BJ (cell line): ENCODE results near the gene CAMP. TPM values are rescaled to one million over a fixed set of nuclear protein-coding genes. Genes with fewer than 3 reads are reported as not detected.

Experiments
- CTCF ChIA-PET: fragments of 350-600 bp; formaldehyde crosslinking; extraction: SDS; loops from one replicate; lab custom pipeline; 2021; ENCODE audit warnings: antibody characterized with exemption, inconsistent platforms; lab: Yijun Ruan, JAX
- POLR2A ChIA-PET: fragments of 300-600 bp; sonication (Branson Sonifier 250); formaldehyde crosslinking; extraction: SDS; loops from one replicate; lab custom pipeline; 2021; ENCODE audit warnings: antibody characterized with exemption; lab: Charles Lee
- DNase-seq: peaks from one replicate; pipeline ENCODE4 v3.0.0-alpha.2; 2011; ENCODE audit warnings: low read depth
- H3K27me3 ChIP-seq: 2 replicates; pipeline ENCODE4 v1.6.0; 2011; ENCODE audit warnings: low read length; ENCODE audit not compliant: control insufficient read depth, insufficient read depth
- H3K36me3 ChIP-seq: 2 replicates; pipeline ENCODE4 v1.5.1; 2011; ENCODE audit warnings: low read length; ENCODE audit not compliant: control insufficient read depth, insufficient read depth
- H3K4me3 ChIP-seq: 2 replicates; pipeline ENCODE4 v1.5.1; 2011; ENCODE audit warnings: low read depth, mild to moderate bottlenecking, control low read depth, low read length
- CTCF ChIP-seq: IDR thresholded peaks from 2 replicates; pipeline ENCODE4 v1.5.1; 2011; ENCODE audit warnings: low read depth, mild to moderate bottlenecking, control low read depth, inconsistent platforms, low read length, moderate library complexity; ENCODE audit not compliant: insufficient read depth
- polyA plus RNA-seq: library from polyadenylated mRNA; depleted of rRNA; stranded (reverse); fragments of >200 nt; gene quantifications from 2 replicates; pipeline ENCODE4 v1.2.3, GENCODE V29; 2011

Gene CAMP
- polyA plus RNA-seq, 1 experiment: not detected

DNA sequence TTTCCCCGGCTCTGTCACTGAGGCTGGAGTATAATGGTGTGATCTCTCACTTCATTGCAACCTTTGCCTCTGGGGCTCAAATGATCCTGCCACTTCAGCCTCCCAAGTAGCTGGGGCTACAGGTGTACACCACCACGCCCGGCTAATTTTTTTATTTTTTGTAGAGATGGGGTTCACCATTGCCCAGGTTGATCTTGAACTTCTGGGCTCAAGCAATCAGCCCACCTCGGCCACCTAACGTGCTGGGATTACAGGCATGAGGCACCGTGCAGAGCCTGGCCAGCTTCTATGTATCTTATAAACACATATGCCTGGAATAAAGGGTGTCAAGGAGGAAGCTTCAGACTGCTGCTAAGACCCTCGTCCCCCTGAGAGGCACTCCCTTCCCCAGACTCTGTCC, 21.8 kb downstream of the CAMP start:
- POLR2A ChIA-PET: interaction anchor here (0.6 kb wide), 1 partner anchor 45 kb away, joined by 4 read pairs; no protein-coding TSS in a partner anchor
- no peak for DNase-seq
- TF ChIP-seq CTCF: no peak
- no peaks in the 10 kb centered on the region for H3K27me3 ChIP-seq
- no peaks in the 10 kb centered on the region for H3K36me3 ChIP-seq
- no peak overlapping the region for H3K4me3 ChIP-seq
- CTCF ChIA-PET: interaction anchor here (3.1 kb wide), 1 partner anchor 191 kb away, joined by 10 read pairs; no protein-coding TSS in a partner anchor

GRCh38 chr3:48247401-48247811, 24.1 kb downstream of the CAMP start:
- ChIA-PET CTCF (interaction anchor here (0.6 to 2.0 kb wide), 3 partner anchors 12 to 189 kb away, joined by 3 to 7 read pairs (median 3); no protein-coding TSS in a partner anchor), POLR2A (interaction anchor here (0.6 kb wide), 1 partner anchor 53 kb away, joined by 3 read pairs; no protein-coding TSS in a partner anchor)
- TF ChIP-seq CTCF: no peak
- DNase-seq: no peak
- H3K27me3 ChIP-seq: no peaks in the 10 kb centered on the region
- no peak overlapping the region for H3K4me3 ChIP-seq
- H3K36me3 ChIP-seq: no peaks in the 10 kb centered on the region

- TF ChIP-seq CTCF: no peak
- CTCF ChIA-PET: interaction anchor here (1.6 to 2.0 kb wide), 2 partner anchors 188 kb away, joined by 7 to 8 read pairs; no protein-coding TSS in a partner anchor
- DNase-seq: peak; percentile 17
- H3K4me3 ChIP-seq: no peak overlapping the region
- POLR2A ChIA-PET: no interaction called here
- H3K27me3 ChIP-seq: no peaks in the 10 kb centered on the region
- no peaks in the 10 kb centered on the region for H3K36me3 ChIP-seq
Observed at GRCh38 chr3:48248095-48248850, 25.0 kb downstream of the CAMP start.

- DNase-seq: no peak
- Histone ChIP-seq H3K36me3 (no peaks in the 10 kb centered on the region), H3K27me3 (no peaks in the 10 kb centered on the region), H3K4me3 (no peak overlapping the region)
- no peak for TF ChIP-seq CTCF
- CTCF ChIA-PET: no interaction called here
- POLR2A ChIA-PET: interaction anchor here (0.5 kb wide), 1 partner anchor 10 kb away, joined by 3 read pairs; no protein-coding TSS in a partner anchor
Observed at GRCh38 chr3:48256557-48256956, 33.3 kb downstream of the CAMP start.

- CTCF ChIA-PET: interaction anchor here (1.0 to 1.5 kb wide), 2 partner anchors 9 to 178 kb away, joined by 3 to 5 read pairs; no protein-coding TSS in a partner anchor
- Histone ChIP-seq H3K36me3 (no peaks in the 10 kb centered on the region), H3K4me3 (no peak overlapping the region), H3K27me3 (no peaks in the 10 kb centered on the region)
- POLR2A ChIA-PET: no interaction called here
- no peak for DNase-seq
- no peak for TF ChIP-seq CTCF
Observed at GRCh38 chr3:48258530-48258929, 35.2 kb downstream of the CAMP start.
